ENCODE measurements around the gene LSP1.
"Not testable (repeated sequence)": the region's sequence is repeated elsewhere in the genome, so short reads cannot be mapped to it uniquely, and the experiment has no call there.

The LSP1 gene

DNA sequence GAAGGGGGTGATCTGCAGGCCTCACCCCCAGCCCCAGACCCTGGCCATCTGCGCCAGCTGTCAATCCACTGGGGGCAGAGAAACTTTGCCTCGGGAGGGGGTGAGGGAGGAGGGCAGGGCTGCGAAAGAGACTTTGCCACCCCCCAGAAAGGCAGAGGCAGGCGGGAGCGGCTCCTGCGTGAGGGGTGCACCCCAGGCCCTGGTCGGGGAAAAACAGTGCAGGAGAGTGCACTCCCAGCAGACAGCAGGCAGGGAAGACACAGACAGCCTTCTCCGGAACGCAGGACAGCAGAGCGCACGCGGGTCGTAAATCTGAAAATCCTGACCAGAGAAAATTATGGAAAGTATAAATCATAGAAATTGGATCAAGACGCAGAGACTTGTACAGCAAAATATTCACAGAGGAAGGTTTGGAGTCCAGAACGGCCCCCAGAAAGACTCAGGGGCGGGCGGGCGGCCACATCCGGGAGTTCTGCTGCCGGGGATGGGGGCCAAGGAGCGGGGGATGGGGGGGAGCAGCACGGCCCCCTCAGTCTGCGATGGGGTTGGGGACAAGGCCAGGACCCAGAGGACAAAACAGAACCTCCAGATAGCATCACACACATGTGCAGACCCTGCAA lies 86.2 kb downstream of the LSP1 start:
- no peaks in the 10 kb centered on the region for H3K36me3 ChIP-seq (replicated peaks; ENCODE audit: insufficient read depth, low read length)
- peaks cover 84% of the 10 kb centered on the region for H3K27me3 ChIP-seq (replicated peaks; ENCODE audit: insufficient read depth, low read length)
- H2AFZ ChIP-seq (ENCODE audit: low read length): no peak overlapping the region
- no peaks in the 10 kb centered on the region for H3K4me1 ChIP-seq (ENCODE audit: low read length)
- no peaks in the 10 kb centered on the region for H3K9me2 ChIP-seq (replicated peaks; ENCODE audit: insufficient read depth, low read length)
- no peak for TF ChIP-seq CTCF (IDR thresholded peaks at IDR 0.05; ENCODE audit: low read length)
- H3K79me2 ChIP-seq (ENCODE audit: low read length): no peaks in the 10 kb centered on the region
- H3K9me3 ChIP-seq (replicated peaks; ENCODE audit: insufficient read depth, low read length): no peaks in the 10 kb centered on the region
- H4K20me1 ChIP-seq (ENCODE audit: insufficient read depth, low read length): no peaks in the 10 kb centered on the region
- no peak overlapping the region for H3K4me3 ChIP-seq (ENCODE audit: low read length)
- H3K4me2 ChIP-seq (ENCODE audit: low read depth, low read length): no peak overlapping the region
- DNase-seq: no peak
- no peak overlapping the region for H3K9ac ChIP-seq (ENCODE audit: low read length)
- H3F3A ChIP-seq (ENCODE audit: insufficient read depth, low read length): no peaks in the 10 kb centered on the region
- H3K27ac ChIP-seq (ENCODE audit: low read length): no peak overlapping the region

DNA sequence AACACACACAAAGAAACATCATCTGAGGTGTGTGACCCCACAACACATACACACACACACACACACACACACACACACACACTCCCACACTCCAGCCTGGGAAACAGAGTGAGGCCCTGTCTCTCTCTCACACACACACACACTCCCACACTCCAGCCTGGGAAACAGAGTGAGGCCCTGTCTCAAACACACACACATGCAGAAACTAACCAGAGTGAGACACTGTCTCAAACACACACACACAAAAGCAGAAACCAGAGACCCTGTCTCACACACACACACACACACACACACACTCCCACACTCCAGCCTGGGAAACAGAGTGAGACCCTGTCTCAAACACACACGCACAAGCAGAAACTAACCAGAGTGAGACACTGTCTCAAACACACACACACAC lies 86.9 kb downstream of the LSP1 start:
- DNase-seq; H3F3A ChIP-seq (ENCODE audit: insufficient read depth, low read length); H3K4me1 ChIP-seq (ENCODE audit: low read length); H4K20me1 ChIP-seq (ENCODE audit: insufficient read depth, low read length); H3K9me3 ChIP-seq (replicated peaks; ENCODE audit: insufficient read depth, low read length); H3K9me2 ChIP-seq (replicated peaks; ENCODE audit: insufficient read depth, low read length); H3K27ac ChIP-seq (ENCODE audit: low read length); H3K4me2 ChIP-seq (ENCODE audit: low read depth, low read length); H3K79me2 ChIP-seq (ENCODE audit: low read length); H3K9ac ChIP-seq (ENCODE audit: low read length); H2AFZ ChIP-seq (ENCODE audit: low read length); H3K36me3 ChIP-seq (replicated peaks; ENCODE audit: insufficient read depth, low read length); H3K4me3 ChIP-seq (ENCODE audit: low read length): not testable (repeated sequence)
- peaks cover 80% of the 10 kb centered on the region for H3K27me3 ChIP-seq (replicated peaks; ENCODE audit: insufficient read depth, low read length)

All from MM.1S (cell line).